GM12874 (cell line): Measurements from ENCODE around the gene KIAA0753.

Source experiments
- CTCF ChIP-seq: IDR thresholded peaks from 2 replicates; pipeline ENCODE4 v1.5.1; 2011; ENCODE audit warnings: low read depth, mild to moderate bottlenecking, control low read depth, low read length, moderate library complexity; ENCODE audit not compliant: insufficient read depth

The KIAA0753 gene

DNA sequence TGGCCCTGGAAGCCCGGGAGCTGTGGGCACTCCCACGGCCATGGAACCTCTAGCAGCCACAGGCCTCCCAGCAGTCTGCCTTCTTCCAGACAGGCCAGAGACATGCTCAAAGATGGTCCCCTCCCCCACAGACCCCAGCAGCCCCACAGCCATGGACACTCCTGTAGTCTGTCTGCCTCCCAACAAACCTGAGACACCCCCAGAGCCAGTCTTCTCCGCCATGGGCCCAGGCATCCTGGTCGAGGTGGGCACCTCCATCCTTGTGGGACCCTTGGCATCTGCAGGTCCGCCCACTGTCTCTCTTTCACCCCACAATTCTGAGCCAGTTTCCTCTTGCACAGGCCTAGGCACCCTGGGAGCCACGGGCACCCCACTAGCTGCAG lies 3.1 kb downstream of the KIAA0753 start:
- no peak for TF ChIP-seq CTCF

GRCh38 chr17:6636616-6637457 lies 3.7 kb downstream of the KIAA0753 start:
- no peak for TF ChIP-seq CTCF

DNA sequence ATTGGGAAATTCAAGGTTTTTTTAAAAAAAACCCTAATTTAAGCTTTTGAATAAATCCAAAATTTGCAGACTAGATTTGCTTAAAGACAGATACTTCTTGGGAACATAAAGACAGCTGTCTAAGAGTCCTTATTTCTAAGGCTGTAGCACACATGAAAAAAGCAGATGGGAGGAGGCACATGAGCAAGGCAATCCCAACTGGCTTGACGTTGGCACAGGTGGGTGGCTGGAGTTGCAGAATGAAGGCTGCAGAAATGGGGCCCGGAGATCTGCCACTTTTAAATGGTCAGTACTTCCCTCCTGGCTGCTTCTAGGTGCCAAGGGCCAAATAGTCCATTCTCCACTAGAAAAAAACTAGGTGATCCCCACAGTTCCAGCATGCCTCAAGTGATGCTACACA lies 4.4 kb downstream of the KIAA0753 start:
- no peak for TF ChIP-seq CTCF

DNA sequence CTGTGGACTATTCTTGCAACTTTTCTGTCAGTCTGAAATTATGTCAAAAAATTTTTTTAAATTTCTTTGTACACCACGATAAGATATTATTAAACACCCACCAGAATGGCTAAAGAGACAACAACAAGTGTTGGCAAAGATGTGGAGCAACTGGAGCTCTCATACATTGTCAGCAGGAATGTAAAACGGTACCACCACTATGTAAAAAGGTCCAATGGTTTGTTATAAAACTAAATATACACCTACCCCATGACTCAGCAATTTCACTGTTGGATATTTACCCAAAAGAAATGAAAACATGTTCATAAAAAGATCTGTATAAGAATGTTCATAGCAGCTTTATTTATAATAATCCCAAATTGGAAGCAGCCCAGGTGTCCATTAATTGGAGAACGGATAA lies 7.2 kb downstream of the KIAA0753 start:
- TF ChIP-seq CTCF = no peak

GRCh38 chr17:6632530-6632929 lies 8.0 kb downstream of the KIAA0753 start:
- no peak for TF ChIP-seq CTCF

DNA sequence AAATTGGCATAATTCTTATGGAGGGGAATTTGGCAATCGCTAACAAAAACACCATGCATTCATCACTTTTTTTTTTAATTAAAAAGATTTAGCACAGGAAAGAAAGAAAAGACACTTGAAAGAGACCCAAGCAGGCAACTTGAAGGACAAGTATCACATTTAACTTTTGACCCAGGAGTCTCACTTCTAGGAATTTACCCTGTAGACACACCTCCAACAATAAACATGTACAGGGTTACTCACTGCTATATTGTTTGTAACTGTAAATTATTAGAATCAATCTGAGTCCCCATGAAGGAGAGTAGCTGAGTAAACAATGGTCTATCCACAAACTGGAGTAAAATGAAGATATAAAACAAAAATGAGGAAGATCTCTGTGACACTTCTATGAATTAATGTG lies 10.1 kb downstream of the KIAA0753 start:
- TF ChIP-seq CTCF = no peak

DNA sequence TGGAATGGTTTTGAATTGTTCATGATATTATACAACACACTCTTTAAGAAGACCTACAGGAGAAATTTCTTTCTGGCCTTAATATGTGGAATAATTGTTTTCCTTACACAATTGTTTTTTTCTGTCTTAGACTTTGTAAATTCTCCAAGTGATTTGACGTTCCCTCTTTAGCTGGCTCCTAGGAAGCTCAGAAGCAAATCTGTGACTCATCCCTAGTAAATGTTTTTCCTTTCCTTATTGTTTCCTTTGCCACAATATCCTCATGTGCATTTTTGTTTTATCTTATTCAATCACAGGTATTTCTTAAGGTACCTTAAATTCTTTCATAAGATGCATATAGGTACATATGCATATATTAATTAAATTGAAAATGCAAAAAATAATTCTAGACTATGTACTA lies 13.5 kb downstream of the KIAA0753 start:
- no peak for TF ChIP-seq CTCF
